HCT116 (cell line): ENCODE data around the gene IFT52. TPM values are rescaled to one million over a fixed set of nuclear protein-coding genes. Genes with fewer than 3 reads are reported as not detected.

Source experiments
- ATAC-seq: fragments of 200-7000 bp; cut with Tn5 transposase; 2 replicates; pipeline ENCODE4 v1.9.1; 2020; ENCODE audit warnings: mild to moderate bottlenecking, moderate library complexity
- BruUV-seq: library from RNA; stranded (reverse); fragments of 400-500 nt; replicated peaks from 2 replicates; lab custom pipeline; 2021; lab: Mats Ljungman, UMichigan
- CTCF ChIA-PET: fragments of 300-600 bp; sonication (Branson Sonifier 250); formaldehyde crosslinking; loops from one replicate; lab custom pipeline; 2021; ENCODE audit warnings: antibody characterized with exemption; lab: Charles Lee
- POLR2A ChIA-PET: fragments of 300-600, 350-600 bp; sonication (Branson Sonifier 250); formaldehyde crosslinking; loops from one replicate; lab custom pipeline; 2021; ENCODE audit warnings: antibody characterized with exemption; lab: Charles Lee
- RAD21 ChIA-PET, 2 experiments: fragments of 300-600 bp; sonication (Branson Sonifier 250); formaldehyde crosslinking; loops; one replicate each; lab custom pipeline; 2023; ENCODE audit warnings: low total read pairs in 2 of 2; ENCODE audit not compliant: uncharacterized antibody in 2 of 2, unreplicated experiment in 2 of 2, low non-redundant PET in 1 of 2; lab: Charles Lee
- DNase-seq: peaks from one replicate; pipeline ENCODE4 v3.0.0-alpha.2; 2010; ENCODE audit warnings: low read depth, low spot score
- H2AFZ ChIP-seq: fragments of 200-600 bp; shearing (Covaris generic), sonication (generic); 2 replicates; pipeline ENCODE4 v1.6.1; 2017; ENCODE audit warnings: low read depth, mixed run types, mixed read lengths, antibody characterized with exemption, low read length; ENCODE audit not compliant: poor library complexity, severe bottlenecking
- H3K27ac ChIP-seq: 2 replicates; pipeline ENCODE4 v1.5.1; 2012; ENCODE audit warnings: low read depth, low read length
- H3K27me3 ChIP-seq: fragments of 200-600 bp; sonication (generic); 2 replicates; pipeline ENCODE4 v1.6.1; 2016; ENCODE audit warnings: mixed run types, low read length, mixed read lengths; ENCODE audit not compliant: insufficient read depth
- H3K36me3 ChIP-seq, 2 experiments: fragments of 200-500 bp in 1 of 2; fragments of 200-600 bp in 1 of 2; sonication (Bioruptor generic) in 1 of 2; sonication (generic) in 1 of 2; 2 replicates each; pipeline versions ENCODE4 v1.5.1 to v1.6.1; 2014 to 2016; ENCODE audit warnings: low read length in 2 of 2, inconsistent platforms in 1 of 2, mixed read lengths in 1 of 2, mixed run types in 1 of 2; ENCODE audit not compliant: insufficient read depth in 2 of 2, control insufficient read depth in 1 of 2
- H3K4me1 ChIP-seq, 2 experiments: fragments of 200-600 bp in 1 of 2; sonication (generic) in 1 of 2; 2 replicates each; pipeline versions ENCODE4 v1.5.1 to v1.6.1; 2012 to 2017; ENCODE audit warnings: low read length in 2 of 2, inconsistent platforms in 1 of 2, mild to moderate bottlenecking in 1 of 2, mixed read lengths in 1 of 2, mixed run types in 1 of 2, moderate library complexity in 1 of 2; ENCODE audit not compliant: insufficient read depth in 2 of 2, control insufficient read depth in 1 of 2
- H3K4me2 ChIP-seq: fragments of 200-600 bp; sonication (generic); 2 replicates; pipeline ENCODE4 v1.6.1; 2017; ENCODE audit warnings: mixed run types, low read length, mixed read lengths
- H3K4me3 ChIP-seq, 2 experiments: fragments of 200-600 bp in 1 of 2; sonication (generic) in 1 of 2; replicated peaks in 1 of 2; 2 replicates each; pipeline ENCODE4 v1.5.1; 2011 to 2016; ENCODE audit warnings: low read length in 2 of 2, control low read depth in 1 of 2, low read depth in 1 of 2, mild to moderate bottlenecking in 1 of 2, mixed read lengths in 1 of 2, mixed run types in 1 of 2
- H3K79me2 ChIP-seq: fragments of 200-600 bp; sonication (generic); 2 replicates; pipeline ENCODE4 v1.6.1; 2017; ENCODE audit warnings: mild to moderate bottlenecking, mixed run types, low read length, moderate library complexity, mixed read lengths; ENCODE audit not compliant: insufficient read depth
- H3K9ac ChIP-seq: fragments of 200-600 bp; sonication (generic); 2 replicates; pipeline ENCODE4 v1.6.1; 2016; ENCODE audit warnings: low read length, mixed read lengths
- H3K9me2 ChIP-seq: fragments of 200-600 bp; sonication (generic), shearing (Covaris generic); 2 replicates; pipeline ENCODE4 v1.6.1; 2017; ENCODE audit warnings: mixed run types, mild to moderate bottlenecking, moderate library complexity; ENCODE audit not compliant: insufficient read depth
- H3K9me3 ChIP-seq, 2 experiments: fragments of 200-500 bp in 1 of 2; fragments of 200-600 bp in 1 of 2; sonication (Bioruptor generic) in 1 of 2; sonication (generic) in 1 of 2; 2 replicates each; pipeline ENCODE4 v1.6.1; 2014 to 2017; ENCODE audit warnings: low read length in 2 of 2, mixed read lengths in 2 of 2, inconsistent platforms in 1 of 2, low read depth in 1 of 2, mild to moderate bottlenecking in 1 of 2, mixed run types in 1 of 2, moderate library complexity in 1 of 2; ENCODE audit not compliant: control insufficient read depth in 1 of 2, insufficient read depth in 1 of 2
- H4K20me1 ChIP-seq: fragments of 200-600 bp; sonication (generic), shearing (Covaris generic); 2 replicates; pipeline ENCODE4 v1.6.1; 2017; ENCODE audit warnings: mixed run types, mild to moderate bottlenecking, moderate library complexity; ENCODE audit not compliant: insufficient read depth
- CBX3 ChIP-seq: IDR thresholded peaks from 2 replicates; pipeline ENCODE4 v1.6.1; 2012; ENCODE audit warnings: low read depth
- CEBPB ChIP-seq: IDR thresholded peaks from 2 replicates; pipeline ENCODE4 v1.6.1; 2012; ENCODE audit warnings: low read depth
- JUND ChIP-seq: IDR thresholded peaks from 2 replicates; pipeline ENCODE4 v1.6.1; 2012
- POLR2A ChIP-seq: IDR thresholded peaks from 2 replicates; pipeline ENCODE4 v1.7.0; 2011; ENCODE audit warnings: borderline replicate concordance; ENCODE audit not compliant: insufficient read depth, insufficient read length; ENCODE audit errors: extremely low read depth
- POLR2AphosphoS5 ChIP-seq: IDR thresholded peaks from 2 replicates; pipeline ENCODE4 v1.6.1; 2011; ENCODE audit warnings: mild to moderate bottlenecking, low read depth, low read length, moderate library complexity
- RAD21 ChIP-seq: IDR thresholded peaks from 2 replicates; pipeline ENCODE4 v1.6.1; 2012; ENCODE audit warnings: low read depth, mild to moderate bottlenecking
- SIN3A ChIP-seq: IDR thresholded peaks from 2 replicates; pipeline ENCODE4 v1.6.1; 2012; ENCODE audit warnings: low read depth
- SP1 ChIP-seq: IDR thresholded peaks from 2 replicates; pipeline ENCODE4 v1.6.1; 2012; ENCODE audit warnings: low read depth
- SRF ChIP-seq: IDR thresholded peaks from 2 replicates; pipeline ENCODE4 v1.6.1; 2012; ENCODE audit warnings: low read depth
- TCF7L2 ChIP-seq: IDR thresholded peaks from 2 replicates; pipeline ENCODE4 v1.7.0; 2011; ENCODE audit warnings: borderline replicate concordance, inconsistent platforms; ENCODE audit not compliant: insufficient read depth, insufficient read length; ENCODE audit errors: extremely low read depth
- ZFX ChIP-seq: fragments of 450-650 bp; IDR thresholded peaks from 2 replicates; pipeline ENCODE4 v1.6.1; 2017
- ZNF274 ChIP-seq: fragments of 200-500 bp; sonication (Bioruptor generic); IDR thresholded peaks from 2 replicates; pipeline ENCODE4 v1.6.1; 2014; ENCODE audit warnings: mild to moderate bottlenecking, low read depth, low read length, inconsistent platforms
- intact Hi-C: fragments of 100-400 bp; cut with micrococcal nuclease; formaldehyde crosslinking; loops from 2 replicates; pipeline ENCODE4 v1.10.0; 2022
- total RNA-seq: library from RNA; stranded (reverse); gene quantifications from one replicate; pipeline ENCODE4 v1.2.1, GENCODE V29; 2021; ENCODE audit not compliant: unreplicated experiment
- TF ChIP-seq, protein P1 (sequence below): IDR thresholded peaks from 2 replicates; pipeline ENCODE4 v1.6.1; 2012
- TF ChIP-seq, protein P2 (sequence below): IDR thresholded peaks from 2 replicates; pipeline ENCODE4 v1.6.1; 2011; ENCODE audit warnings: mild to moderate bottlenecking, low read length, moderate library complexity; ENCODE audit not compliant: insufficient replicate concordance; ENCODE audit errors: extremely low read depth
- TF ChIP-seq, protein P3 (sequence below): IDR thresholded peaks from 2 replicates; pipeline ENCODE4 v1.6.1; 2012

The IFT52 gene
- total RNA-seq, 1 experiment from 2014 or later = 29.0 TPM

DNA sequence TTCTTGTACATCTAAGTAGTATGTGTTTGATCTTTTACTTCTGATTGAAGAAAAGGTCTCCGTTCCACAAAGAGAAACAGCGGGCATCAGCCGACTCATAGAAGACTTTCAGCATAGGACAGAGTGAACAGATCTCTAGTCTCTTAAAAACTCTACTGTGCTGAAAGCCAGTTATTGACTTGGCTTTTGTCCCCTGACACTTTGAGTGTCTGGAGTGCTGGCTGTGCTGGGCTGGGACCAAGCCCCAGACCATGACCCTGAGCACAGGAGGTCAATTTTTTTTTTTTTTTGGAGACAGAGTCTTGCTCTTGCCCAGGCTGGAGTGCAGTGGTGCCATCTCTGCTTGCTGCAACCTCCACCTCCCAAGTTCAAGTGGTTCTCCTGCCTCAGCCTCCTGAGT lies 104.0 kb downstream of the IFT52 start (continued):
- TF ChIP-seq POLR2AphosphoS5 (no peak), RAD21 (no peak), ZFX (no peak), ZNF274 (no peak), POLR2A (no peak)

DNA sequence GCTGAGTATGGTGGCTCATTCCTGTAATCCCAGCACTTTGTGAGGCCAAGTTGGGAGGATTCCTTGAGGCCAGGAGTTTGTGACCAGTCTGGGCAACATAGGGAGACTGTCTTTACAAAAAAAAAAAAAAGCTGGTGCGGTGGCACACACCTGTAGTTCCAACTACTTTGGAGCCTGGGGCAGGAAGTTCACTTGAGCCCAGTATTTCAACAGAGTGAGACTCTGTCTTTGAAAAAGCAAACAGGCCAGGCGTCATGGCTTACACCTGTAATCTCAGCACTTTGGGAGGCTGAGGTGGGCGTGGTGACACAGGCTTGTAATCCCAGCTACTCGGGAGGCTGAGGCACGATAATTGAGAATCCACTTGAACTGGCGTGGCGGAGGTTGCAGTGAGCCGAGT lies 104.8 kb downstream of the IFT52 start:
- no TSS peak for BruUV-seq
- no peak for DNase-seq
- no peaks in the 10 kb centered on the region for H3K9me3 ChIP-seq
- ChIA-PET CTCF (no interaction called here), RAD21 (no interaction called here), POLR2A (interaction anchor here (0.6 kb wide), 1 partner anchor 168 kb away, joined by 3 read pairs; no protein-coding TSS in a partner anchor)
- no peaks in the 10 kb centered on the region for H3K27me3 ChIP-seq
- no peaks in the 10 kb centered on the region for H3K9me2 ChIP-seq
- H3K4me2 ChIP-seq = no peak overlapping the region
- intact Hi-C loops = no loop called here
- H2AFZ ChIP-seq = no peak overlapping the region
- H3K79me2 ChIP-seq = peaks cover 5% of the 10 kb centered on the region; the same call in 1 of the 2 replicates
- ATAC-seq = no peak
- no peak overlapping the region for H3K27ac ChIP-seq
- TF ChIP-seq SIN3A (no peak), JUND (no peak), ZFX (no peak), SP1 (no peak), TCF7L2 (no peak), CBX3 (no peak), RAD21 (no peak), CEBPB (no peak), SRF (no peak)
- TF ChIP-seq, protein P1, sequence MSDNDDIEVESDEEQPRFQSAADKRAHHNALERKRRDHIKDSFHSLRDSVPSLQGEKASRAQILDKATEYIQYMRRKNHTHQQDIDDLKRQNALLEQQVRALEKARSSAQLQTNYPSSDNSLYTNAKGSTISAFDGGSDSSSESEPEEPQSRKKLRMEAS = no peak
- TF ChIP-seq, protein P2, sequence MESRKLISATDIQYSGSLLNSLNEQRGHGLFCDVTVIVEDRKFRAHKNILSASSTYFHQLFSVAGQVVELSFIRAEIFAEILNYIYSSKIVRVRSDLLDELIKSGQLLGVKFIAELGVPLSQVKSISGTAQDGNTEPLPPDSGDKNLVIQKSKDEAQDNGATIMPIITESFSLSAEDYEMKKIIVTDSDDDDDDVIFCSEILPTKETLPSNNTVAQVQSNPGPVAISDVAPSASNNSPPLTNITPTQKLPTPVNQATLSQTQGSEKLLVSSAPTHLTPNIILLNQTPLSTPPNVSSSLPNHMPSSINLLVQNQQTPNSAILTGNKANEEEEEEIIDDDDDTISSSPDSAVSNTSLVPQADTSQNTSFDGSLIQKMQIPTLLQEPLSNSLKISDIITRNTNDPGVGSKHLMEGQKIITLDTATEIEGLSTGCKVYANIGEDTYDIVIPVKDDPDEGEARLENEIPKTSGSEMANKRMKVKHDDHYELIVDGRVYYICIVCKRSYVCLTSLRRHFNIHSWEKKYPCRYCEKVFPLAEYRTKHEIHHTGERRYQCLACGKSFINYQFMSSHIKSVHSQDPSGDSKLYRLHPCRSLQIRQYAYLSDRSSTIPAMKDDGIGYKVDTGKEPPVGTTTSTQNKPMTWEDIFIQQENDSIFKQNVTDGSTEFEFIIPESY = no peak
- TF ChIP-seq, protein P3, sequence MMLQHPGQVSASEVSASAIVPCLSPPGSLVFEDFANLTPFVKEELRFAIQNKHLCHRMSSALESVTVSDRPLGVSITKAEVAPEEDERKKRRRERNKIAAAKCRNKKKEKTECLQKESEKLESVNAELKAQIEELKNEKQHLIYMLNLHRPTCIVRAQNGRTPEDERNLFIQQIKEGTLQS = no peak
- no peak overlapping the region for H3K4me3 ChIP-seq
- H4K20me1 ChIP-seq = no peaks in the 10 kb centered on the region
- H3K9ac ChIP-seq = no peak overlapping the region
- no peaks in the 10 kb centered on the region for H3K4me1 ChIP-seq
- peaks cover 15 to 37% of the 10 kb centered on the region in 2 experiments for H3K36me3 ChIP-seq

Other genes starting within 250 kb of the IFT52 start
- gene SRSF6, start 133.0 kb upstream of the IFT52 start, total RNA-seq = 242 TPM
- gene L3MBTL1, start 83.2 kb upstream of the IFT52 start, total RNA-seq = 21.6 TPM
- 2.3 TPM for gene SGK2, start 31.9 kb upstream of the IFT52 start, total RNA-seq
- 92.1 TPM for gene MYBL2, start 76.2 kb downstream of the IFT52 start, total RNA-seq
- gene GTSF1L, start 136.1 kb downstream of the IFT52 start, total RNA-seq = not detected